Activated naive CD8-positive, alpha-beta T cell treated with anti-CD3 and anti-CD28 coated beads, Interleukin-2, amount 50 U/mL, for 16 hours (primary cell): ENCODE results near the gene MATK.
A peak's percentile ranks its signal among the peaks of the same experiment; 100 is the strongest.

Experiments
- DNase-seq: peaks from one replicate; pipeline ENCODE4 v3.0.0-alpha.2; 2020; ENCODE audit warnings: low read depth, low spot score

The MATK gene, protein sequence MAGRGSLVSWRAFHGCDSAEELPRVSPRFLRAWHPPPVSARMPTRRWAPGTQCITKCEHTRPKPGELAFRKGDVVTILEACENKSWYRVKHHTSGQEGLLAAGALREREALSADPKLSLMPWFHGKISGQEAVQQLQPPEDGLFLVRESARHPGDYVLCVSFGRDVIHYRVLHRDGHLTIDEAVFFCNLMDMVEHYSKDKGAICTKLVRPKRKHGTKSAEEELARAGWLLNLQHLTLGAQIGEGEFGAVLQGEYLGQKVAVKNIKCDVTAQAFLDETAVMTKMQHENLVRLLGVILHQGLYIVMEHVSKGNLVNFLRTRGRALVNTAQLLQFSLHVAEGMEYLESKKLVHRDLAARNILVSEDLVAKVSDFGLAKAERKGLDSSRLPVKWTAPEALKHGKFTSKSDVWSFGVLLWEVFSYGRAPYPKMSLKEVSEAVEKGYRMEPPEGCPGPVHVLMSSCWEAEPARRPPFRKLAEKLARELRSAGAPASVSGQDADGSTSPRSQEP

DNA sequence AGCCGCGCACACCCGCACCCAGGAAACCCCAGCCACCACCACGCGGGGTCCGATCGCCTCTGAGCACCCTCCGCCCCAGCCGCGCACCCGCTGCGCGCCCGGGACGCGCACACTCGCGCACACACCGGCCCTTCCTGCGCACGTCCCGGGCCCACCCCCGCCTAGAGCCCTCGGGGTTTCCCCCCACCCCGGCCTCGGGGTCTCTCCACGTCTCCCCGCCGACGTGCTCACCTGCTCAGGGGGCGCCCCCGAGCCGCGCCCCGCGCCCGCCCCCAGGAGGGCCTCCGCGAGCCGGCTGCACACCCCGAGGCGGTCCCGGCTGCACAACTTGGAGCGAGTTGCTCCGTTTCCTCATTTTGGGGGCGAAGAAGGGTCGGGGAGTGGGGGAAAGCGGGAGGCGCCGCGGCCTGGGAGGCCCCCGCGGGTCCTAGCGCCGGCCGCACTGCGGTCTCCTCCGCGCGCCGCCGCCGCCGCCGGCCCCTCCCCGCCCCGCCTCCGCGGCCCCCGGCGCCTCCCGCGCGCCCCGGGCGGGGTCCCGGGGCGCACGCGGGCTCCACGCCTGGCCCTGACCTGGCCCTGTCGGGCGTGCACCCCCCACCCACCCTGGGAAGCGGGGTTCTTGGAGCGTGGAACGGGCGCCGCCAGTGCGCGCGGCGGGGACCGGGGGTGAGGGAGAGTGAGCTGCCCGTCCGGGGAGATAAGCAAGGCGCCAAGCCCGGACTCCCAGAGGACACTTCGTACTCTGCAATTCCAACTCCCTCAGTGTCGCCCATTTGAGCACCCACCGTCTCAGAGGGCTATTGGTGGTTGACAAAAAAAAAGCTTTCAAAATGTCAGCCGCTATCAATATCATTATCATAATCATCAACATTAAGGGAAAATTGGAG is at the start of gene MATK:
TSS of gene MATK (minus strand) at position 444 of the 887 bp plus-strand sequence. CDS start 1,246 bp downstream, outside the sequence.
- no peak for DNase-seq

DNA sequence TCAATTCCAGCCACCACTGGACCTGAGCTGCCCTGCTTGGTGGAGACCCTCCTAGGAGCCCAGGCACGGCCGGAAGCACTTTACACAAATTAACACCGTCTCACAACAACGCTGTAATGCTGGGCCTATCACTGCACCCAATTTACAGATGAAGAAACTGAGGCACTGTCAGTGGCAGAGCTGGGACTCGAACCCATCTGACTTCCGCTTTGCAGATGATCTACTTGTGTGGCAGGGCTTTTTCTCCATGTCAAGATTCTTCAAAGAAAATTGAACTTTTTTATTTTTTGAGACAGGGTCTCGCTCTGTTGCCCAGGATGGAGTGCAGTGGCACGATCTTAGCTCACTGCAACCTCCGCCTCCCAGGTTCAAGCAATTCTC is 48.9 kb upstream of the MATK start:
- DNase-seq = no peak

DNA sequence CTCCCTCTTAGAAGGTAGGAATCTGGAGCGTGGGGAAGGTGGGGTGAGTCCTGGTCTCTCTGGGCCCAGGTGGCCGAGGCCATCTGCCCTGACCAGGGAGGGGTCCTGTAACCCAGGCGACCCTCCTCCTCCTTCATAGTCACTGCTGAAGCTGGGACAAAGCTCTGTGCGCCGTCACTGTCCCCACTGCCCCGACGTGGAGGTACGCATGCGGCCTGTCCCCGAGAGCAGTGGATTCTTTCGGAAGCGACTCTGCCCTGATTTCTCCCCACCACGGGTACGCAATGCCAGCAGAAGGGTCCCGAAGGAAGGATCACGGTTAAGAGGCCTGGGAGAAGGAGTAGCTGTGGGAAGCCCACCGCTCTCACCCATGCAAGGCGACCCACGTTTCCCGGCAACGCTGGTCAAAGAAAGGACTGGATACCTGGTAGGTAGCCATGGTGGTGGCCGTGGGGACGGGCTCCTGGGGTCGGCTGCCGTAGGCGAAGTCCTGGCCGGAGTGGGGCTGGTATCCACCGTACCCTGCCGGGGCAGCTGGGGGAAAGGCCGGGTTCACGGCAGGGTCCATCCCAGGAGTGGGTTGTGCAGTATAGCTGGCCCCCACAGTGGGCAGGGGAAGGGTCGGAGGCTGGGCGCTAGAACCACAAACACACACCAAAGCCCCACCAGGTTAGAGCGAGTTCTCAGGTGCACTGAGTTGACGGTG is 48.3 kb upstream of the MATK start:
- DNase-seq = no peak

DNA sequence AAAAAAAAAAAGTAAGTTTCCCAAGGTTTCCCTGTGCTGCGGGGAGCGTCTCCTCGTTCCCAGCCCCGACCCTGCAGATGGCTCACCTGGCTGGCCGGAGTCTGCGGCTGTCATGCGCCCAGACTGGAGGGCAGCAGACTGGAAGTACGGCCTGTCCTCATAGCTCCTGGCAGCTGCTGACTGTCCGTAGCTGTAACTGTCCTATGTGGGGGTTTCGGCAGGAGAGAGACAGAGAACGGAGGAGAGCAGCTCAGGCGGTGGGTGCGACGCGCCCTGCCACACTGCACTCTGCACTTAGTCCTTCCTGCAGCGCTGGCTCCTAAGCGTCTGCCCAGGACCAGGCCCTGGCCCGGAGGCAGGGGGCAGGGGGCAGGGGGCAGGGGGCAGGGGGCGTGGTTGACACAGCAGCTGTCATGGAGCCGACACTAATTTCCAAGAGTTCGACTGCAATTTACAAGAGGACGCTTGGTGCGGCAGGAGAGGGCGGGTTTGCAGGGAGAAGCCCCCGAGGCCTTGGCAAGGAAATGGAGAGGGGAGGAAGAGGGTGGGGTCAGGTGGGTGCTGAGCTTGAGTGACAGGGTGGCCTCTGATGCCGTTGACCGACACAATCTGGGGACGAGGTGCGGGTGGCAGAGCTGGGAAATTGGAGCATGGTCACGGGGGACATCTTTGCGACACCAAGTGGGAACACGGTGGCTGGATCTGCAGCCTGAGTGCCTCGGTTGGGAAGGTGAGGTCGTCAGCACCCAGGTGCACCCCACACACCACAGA is 47.6 kb upstream of the MATK start:
- no peak for DNase-seq

DNA sequence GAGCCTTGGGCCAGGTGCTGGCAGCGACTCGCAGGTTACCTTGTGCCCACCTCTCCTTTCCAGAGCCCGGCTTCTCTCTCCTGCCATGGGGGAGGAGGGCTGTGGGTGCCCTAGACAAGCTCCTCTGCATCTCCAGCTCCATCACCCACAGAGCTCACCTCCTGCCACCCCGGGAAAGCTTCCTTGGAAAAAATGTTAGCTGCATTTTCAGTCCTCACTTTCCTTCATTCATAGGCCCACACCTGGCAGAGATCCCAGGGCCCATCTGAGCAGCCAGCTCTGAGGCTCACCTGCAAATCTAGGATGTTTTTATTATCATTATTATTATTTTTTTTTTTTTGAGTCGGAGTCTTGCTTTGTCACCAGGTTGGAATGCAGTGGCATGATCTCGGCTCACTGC is 45.8 kb upstream of the MATK start:
- DNase-seq = no peak

DNA sequence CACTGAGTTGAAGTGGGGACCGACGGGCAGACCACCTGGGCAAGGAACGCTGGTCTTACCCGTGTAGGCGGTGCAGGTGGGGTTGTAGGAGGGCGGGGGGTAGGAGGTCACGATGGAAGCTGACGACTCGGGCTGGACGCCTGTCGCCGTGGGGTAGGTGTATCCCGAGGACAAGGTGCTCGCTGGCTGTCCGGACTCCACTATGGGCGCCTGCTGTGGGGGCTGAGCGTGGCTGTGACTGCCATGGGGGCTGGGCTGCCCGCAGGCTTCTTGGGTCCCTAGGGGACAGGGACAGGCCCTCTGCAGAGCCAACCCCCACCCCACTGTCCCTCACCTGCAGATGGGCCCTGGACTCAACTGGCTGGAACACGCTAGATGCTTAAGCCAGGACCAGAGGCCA is 45.4 kb upstream of the MATK start:
- no peak for DNase-seq

DNA sequence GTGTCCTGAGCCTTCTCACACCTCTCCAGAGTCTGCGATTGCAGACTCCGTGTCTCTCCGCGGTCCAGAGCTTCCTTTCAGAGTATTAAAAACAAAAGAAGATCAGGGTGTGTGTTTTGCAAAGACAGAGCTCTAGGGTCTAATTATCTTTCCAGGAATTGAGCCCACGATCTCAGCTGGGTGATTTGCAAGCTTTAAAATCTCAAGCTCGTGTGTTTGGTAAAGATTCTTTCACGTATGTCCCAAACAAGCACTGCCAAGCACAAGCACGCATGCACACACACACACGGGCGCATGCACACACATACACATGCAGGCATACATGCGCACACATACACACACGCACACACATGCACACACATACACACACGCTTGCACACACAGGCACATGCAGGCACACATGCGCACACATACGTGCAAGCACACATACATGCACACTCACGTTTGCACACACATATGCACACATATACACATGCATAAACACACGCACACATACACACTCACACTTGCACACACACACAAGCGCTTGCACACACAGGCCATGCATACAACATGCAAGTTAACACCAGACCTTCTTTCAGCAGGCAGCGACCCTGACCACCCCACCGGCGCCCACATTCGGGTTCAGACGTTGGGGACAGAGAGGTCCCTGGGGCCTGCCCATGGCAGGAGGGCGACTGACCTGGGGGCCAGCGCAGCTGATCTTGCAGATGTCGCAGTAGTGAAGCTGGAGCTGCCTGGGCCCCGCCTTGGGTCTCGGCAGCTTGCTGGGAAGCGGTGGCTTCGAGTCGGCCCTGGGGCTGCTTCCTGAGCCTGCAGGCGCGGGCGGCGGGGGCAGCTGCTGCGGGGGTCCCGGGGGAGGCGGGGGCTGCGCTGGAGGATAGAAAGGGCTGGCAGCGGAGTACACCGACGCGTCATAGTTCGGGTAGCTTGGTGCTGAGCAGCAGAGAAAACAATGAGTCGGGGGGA is 44.7 kb upstream of the MATK start:
- no peak for DNase-seq

DNA sequence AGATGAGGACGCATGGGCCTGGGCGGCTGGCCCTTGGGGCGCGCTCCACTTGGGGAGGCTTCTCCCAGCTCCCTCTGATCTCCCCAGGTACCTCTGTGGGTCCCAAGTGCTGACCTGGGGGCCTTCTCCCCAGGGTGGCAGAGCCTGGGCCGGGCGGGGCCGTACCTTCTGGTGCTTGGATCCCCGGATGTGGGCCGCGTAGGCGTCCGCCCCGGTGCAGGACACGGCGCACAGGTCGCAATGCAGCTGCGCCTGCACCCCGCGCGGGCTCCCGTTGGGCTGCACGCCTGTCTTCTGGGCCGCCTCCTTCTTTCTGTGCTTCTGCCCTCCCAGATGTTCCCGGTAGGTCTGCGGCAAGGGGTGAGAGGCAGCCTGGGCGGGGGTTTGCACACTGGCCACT is 41.1 kb upstream of the MATK start:
- DNase-seq = no peak

DNA sequence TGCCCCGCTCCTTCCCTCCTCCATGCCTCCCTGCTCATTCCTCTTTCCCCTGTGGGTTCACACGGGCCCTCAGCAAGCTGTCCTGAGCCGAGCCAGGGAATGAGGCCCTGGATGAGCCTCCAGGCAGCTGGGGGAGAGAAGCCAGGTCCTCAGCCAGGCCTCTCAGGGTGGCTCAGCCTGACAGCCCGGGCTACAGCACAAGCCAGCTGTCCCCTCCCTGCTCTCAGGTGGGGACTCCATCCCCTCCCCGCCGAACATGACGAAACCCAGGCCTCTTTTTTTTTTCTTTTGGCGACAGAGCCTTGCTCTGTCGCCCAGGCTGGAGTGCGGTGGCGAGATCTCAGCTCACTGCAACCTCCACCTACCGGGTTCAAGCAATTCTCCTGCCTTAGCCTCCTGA is 40.0 kb upstream of the MATK start:
- no peak for DNase-seq

DNA sequence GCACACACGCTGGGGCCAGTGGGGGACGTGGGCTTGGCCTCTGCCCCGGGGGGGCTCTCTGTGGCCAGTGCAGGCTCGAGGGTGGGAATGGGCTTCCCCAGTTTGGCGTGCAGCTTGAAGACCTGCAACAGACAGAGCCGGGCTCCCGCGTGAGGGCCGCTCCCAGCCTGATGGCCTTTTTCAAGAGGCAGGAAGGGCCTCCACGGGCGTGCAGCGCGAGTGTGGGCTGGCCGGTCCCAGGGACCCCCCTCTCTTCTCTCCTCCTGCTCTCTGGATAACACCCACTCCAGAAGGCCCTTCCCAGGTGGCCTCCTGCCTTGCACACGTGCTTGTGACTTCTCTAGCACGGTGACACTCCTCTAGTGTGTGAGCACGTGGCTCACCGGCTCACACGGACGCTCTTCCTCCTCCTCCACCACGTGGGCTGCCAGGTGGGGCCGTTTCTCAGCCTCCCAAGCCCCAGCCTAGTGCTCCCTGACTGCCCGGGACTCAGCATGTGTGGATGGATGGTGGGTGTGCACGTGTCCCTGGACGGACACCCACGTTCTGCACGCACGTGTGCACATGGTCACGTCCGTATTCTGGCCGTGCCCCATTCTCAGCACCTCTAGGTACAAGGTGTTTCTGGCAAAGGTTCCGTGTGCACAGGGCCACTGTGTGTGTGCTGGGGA is 39.2 kb upstream of the MATK start:
- DNase-seq = no peak

DNA sequence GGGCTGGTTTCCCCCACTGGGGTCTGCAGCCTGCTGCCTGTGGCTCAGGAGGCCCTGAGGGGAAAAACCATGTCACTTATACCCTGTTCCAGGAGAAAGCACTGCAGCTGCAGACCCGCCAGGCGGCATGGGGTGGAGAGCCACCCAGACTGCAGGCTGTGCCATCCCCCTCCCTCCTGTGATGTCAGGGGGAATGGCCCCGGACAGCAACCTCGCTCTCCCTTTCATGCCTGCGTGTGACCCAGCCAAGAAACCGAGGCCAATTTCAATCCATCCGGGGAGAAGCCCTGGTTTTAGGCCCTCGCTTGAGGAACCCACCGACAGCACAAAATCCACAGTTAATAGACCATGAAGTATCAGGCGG is 37.2 kb upstream of the MATK start:
- DNase-seq = no peak

DNA sequence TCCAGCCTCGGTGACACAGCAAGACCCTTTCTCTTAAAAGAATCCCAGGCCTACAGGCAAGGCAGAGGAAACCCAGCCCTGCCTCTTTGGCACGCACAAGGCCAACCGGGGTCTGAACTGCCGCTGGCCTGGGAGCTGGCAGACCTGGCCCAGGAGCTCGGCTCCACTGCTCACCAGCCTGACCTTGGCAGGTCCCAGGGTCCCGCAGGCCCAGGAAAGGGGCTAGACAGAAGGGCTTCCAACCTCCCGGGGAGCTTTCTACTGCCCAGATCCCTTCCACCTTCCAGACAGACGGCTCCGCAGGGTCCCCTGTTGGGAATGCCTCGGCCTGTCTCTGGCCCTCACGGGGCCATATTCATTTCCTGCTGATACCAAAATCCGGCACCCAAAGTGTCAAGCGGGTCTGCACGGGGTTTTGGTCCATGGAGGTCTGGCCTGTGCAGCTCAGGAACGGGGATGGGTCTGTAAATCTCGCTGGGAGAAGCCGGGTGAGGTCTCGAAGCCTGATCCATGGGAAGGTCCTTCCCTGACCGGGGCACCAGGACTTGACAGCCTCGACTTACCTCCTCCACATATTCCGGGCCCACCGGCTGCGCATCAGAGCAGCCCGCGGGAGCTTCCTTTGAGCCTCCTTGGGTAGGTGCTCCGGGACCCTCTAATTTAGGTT is 36.6 kb upstream of the MATK start:
- no peak for DNase-seq

DNA sequence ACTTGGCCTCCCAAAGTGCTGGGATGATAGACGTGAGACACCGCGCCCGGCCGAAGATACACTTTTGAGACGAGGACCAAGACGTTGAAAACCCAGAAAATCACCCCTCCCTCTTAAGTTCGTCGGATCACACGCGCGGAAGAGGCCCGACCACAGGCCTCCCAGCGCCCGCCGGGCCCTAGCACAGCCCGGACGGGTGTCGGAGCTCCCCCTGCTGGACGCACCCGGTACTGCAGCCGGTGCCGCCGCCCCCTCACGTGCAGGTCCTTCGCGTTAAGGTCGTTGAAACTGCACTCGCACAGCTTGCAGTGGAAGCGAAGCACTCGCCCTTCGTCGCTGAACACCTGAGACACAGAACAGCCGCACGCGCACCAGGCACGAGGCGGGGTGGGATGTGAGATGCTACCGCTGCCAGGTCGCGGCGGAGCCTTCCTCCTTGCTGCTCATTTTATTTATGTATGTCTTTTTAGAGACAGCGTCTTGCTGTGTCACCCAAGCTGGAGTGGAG is 35.7 kb upstream of the MATK start:
- peak; percentile 81 for DNase-seq

DNA sequence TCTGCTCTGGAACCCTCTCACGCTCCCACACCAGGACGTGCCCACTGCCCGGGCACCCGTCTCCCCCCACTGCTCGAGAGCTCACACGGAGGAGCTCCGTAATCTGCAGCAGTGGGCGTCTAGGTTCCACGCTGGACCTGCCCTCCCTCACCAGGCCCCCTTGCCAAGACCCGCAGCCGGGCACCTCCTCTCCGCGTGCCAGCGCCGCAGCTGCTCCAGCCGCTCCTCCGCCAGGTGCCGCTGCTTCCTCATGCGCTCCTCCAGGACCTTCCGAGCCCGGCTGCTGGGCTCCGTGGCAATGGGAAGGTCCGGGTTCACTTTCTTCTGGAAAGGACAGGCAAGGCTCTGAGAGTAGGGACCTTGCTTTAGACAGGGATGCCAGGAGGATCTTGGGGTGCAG is 35.0 kb upstream of the MATK start:
- DNase-seq = no peak

DNA sequence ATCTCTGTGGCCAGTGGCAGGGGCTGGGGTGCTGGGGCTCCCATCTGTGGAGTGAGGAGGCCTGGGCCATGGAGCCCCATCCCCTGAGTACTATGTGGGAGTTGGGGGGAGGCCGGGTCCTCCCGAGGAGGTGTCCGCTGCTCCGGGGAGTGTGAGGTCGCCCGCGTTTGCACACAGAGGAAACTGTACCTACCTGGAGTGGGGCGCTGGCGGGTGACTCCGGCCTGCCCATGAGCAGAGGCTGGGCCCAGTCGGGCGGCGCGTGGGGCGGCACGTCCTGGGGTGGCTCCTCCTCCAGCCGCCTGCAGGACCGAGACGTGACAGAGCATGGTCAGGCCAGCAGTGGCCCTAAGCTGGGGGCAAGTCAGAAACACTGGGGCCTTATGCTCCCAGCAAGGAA is 33.8 kb upstream of the MATK start:
- DNase-seq = no peak

DNA sequence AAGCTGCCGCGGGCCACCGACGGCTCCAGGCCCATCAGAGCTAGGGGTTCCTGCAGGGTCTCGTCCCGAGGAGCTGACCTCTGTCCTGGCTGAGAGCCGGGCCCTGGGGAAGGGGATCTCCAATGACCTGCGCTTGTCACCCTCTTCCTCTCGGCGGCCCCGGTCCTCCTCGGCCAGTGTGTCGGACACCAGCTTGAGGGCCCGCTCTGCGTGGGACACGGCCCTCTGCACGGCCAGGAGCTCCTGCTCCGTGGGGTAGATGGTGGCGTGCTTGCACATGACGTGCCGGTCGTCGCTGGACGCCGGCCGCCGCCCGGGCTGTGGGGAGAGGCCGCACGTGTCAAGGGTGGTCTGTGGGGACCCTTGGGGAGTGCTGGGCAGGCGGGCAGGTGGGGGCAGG is 32.7 kb upstream of the MATK start:
- no peak for DNase-seq

DNA sequence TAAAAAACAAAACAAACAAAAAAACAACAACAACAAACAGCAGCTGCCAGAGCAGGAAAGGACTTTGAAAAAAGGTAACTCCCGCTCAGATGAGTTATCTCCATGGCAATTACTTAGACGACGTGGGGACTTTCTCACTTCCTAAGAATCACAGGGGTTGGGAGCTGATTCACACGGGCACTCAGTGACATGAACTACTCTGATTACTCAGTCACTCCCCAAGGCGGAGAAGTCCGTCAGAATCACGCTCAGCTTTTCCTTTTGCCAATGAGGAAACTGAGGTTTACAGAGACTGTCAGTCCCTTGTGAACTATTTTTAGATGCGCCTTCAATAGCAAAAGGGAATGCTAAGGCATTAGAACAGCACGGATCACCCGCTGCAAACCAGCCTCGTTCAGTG is 32.3 kb upstream of the MATK start:
- no peak for DNase-seq

DNA sequence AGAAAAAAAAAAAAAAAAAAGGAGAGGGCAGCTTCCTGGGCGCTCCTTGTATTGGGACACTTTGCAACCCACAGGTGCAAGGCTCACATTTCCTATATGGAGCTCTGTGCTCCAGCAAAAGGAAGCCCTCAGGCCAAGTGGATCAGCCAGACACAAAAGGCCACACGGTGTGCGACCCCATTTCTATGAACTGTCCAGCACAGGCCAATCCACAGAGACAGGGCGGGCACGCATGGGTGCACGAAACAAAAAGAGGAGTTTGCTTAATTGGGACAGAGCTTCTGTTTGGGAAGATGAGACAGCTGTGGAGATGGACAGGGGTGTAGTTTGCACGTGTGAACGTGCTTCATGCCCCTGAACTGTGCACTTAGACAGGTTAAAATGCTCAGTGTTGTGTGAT is 31.6 kb upstream of the MATK start:
- DNase-seq = no peak
